ENCODE data around the gene PIPOX.

PIPOX gene

GRCh38 chr17:29002811-29003210 lies 40.1 kb upstream of the PIPOX start:
- TF ChIP-seq, protein P1, sequence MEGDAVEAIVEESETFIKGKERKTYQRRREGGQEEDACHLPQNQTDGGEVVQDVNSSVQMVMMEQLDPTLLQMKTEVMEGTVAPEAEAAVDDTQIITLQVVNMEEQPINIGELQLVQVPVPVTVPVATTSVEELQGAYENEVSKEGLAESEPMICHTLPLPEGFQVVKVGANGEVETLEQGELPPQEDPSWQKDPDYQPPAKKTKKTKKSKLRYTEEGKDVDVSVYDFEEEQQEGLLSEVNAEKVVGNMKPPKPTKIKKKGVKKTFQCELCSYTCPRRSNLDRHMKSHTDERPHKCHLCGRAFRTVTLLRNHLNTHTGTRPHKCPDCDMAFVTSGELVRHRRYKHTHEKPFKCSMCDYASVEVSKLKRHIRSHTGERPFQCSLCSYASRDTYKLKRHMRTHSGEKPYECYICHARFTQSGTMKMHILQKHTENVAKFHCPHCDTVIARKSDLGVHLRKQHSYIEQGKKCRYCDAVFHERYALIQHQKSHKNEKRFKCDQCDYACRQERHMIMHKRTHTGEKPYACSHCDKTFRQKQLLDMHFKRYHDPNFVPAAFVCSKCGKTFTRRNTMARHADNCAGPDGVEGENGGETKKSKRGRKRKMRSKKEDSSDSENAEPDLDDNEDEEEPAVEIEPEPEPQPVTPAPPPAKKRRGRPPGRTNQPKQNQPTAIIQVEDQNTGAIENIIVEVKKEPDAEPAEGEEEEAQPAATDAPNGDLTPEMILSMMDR (IDR thresholded peaks at IDR 0.05; ENCODE audit: insufficient read depth, missing control alignments): no peak
- no peak for FAIRE-seq
- no peak for DNase-seq (ENCODE audit: insufficient read length, low spot score)

- FAIRE-seq (no peak), DNase-seq (ENCODE audit: insufficient read length, low spot score) (no peak)
- TF ChIP-seq, protein P1 (IDR thresholded peaks at IDR 0.05; ENCODE audit: insufficient read depth, missing control alignments): no peak
Observed at GRCh38 chr17:29003289-29003688, 39.7 kb upstream of the PIPOX start.

- TF ChIP-seq, protein P1 (IDR thresholded peaks at IDR 0.05; ENCODE audit: insufficient read depth, missing control alignments): no peak
- DNase-seq (ENCODE audit: insufficient read length, low spot score): no peak
- no peak for FAIRE-seq
Observed at GRCh38 chr17:29004081-29004692, 38.8 kb upstream of the PIPOX start.

DNA sequence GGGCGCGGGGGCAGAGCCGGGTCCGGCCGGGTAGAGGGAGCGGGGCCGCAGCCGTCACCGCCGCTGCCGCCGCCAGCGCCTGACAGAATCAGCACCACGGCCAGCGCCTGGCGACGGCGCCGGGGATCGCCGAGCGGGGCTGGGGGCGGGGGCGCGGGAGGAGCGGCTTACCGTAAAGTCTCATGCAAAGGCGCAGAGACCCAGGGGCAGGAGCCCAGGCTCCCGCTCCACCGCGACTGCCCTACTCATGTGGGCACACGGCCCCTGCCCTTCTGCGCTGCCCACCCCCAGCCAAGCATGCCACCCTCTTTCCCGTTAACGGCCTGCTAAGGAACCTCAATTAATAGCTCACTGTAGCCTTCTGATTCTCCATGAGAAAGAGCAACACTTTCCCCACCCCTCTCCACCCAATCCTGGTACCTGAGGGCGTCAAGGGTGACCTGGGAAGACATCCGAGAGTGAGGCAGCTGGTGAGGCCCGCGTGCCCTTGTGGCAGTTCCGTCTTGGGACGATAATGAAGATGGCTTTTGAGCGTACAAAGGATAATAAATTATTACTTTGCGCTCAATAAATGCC lies 36.9 kb upstream of the PIPOX start, which contains the start of gene SEZ6:
Gene SEZ6, minus strand, starts transcription at position 98 of the 576 bp plus-strand sequence. CDS start 164 bp downstream, outside the sequence.
- TF ChIP-seq, protein P1 (IDR thresholded peaks at IDR 0.05; ENCODE audit: insufficient read depth, missing control alignments): no peak
- FAIRE-seq (no peak), DNase-seq (ENCODE audit: insufficient read length, low spot score) (peak; percentile 78)

DNA sequence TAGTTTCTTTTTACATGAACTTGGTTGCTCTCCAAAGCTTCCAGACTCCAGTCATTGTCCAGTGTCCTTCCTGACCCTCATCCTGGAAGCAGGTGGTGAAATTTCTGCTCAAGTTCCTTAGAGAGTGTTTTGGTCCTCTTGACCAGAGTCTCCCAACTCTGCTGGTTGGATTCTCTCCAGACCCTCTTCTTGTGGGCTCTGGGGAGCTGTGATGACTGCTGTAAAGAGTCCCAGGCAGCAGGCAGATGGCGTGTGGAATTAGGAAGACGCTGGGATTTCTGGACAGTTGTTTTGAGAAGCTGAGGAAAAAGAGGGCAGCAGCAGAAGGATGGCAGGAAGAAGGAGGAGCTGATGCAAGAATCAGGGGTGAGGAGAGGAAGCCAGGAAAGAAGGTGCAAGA lies 35.5 kb upstream of the PIPOX start:
- TF ChIP-seq, protein P1 (IDR thresholded peaks at IDR 0.05; ENCODE audit: insufficient read depth, missing control alignments): peak; percentile 43
- no peak for FAIRE-seq
- no peak for DNase-seq (ENCODE audit: insufficient read length, low spot score)

DNA sequence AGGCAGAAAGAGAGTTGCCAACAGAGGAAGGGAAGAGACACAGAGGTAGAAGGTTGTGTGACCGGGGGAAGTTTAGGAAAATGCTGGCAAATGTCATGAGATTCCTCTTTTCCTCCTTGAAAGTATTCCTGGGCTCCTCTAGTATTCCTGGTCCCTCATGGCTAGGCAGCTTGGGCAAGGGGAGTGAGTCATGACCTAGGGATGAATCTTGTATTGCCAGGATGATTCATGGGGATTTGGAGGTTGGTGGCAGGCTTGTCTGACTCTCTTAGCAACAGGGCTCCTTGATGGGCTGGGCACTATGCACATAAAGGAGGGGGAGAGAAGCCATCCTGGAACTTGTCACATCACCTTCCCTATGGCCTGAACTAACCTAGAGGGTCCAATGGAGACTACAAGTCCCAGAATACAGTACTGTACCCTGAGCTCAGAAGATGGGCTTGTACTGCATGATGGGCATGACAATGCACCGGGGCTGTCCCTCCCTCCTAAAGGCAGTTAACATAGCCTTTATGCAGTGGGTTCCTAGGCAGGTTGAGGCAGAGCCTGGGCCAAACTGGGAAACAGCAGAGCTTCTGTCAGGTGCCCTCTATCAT lies 35.0 kb upstream of the PIPOX start:
- FAIRE-seq: no peak
- no peak for DNase-seq (ENCODE audit: insufficient read length, low spot score)
- TF ChIP-seq, protein P1 (IDR thresholded peaks at IDR 0.05; ENCODE audit: insufficient read depth, missing control alignments): no peak

DNA sequence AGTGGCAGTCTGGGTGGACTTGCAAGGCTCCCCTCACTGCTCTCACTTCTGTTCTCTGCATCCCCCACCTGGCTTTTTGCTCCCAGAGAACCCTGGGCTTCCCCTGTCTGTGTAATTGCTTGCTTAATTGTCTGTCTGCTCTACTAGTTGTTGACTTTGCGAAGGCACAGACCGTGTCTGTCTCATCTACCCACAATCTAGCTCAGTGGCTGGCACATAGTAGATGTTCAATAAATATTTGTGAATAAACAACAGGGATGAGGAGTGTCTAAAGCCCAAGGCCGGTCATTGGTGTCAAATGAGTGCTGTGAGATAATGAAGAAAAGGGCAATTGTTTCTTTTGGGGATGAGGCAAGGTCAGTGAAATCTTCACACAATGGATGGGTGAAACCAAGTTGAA lies 34.4 kb upstream of the PIPOX start:
- no peak for FAIRE-seq
- no peak for DNase-seq (ENCODE audit: insufficient read length, low spot score)
- TF ChIP-seq, protein P1 (IDR thresholded peaks at IDR 0.05; ENCODE audit: insufficient read depth, missing control alignments): no peak
